ENCODE results near the gene MCM8. TPM values are rescaled to one million over a fixed set of nuclear protein-coding genes. Genes with fewer than 3 reads are reported as not detected.

MCM8 gene
- total RNA-seq, 6 donors from 2014 or later: 2.9 to 7.5 (median 3.9) TPM

DNA sequence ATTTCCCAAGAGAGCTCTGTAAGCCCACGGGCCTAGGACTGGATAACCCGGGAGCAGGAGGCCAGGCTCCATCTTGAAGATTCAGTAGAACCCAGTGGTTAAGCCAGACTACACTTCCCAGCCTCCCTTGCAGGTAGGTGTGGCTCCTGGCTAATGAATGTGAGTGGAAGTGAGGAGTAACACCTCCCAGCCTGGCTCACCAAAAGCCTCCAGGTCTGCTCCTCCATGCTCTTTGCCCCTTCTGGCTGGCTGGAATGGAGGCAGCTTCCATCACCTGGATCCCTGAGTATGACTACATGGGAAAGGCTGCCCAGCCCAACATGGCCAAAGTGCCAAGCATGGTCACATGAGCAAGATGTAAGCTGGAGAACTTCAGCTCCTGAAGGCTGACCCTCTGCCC lies 93.7 kb downstream of the MCM8 start:
- ATAC-seq (ENCODE audit: low FRiP score in 2 of 2): peak in 1 of 2 donors; percentile 5
- no peak overlapping the region for H3K4me3 ChIP-seq
- H3K27ac ChIP-seq: no peak overlapping the region
- no peaks in the 10 kb centered on the region for H3K27me3 ChIP-seq
- peaks cover 0 to 41% (median 24%) of the 10 kb centered on the region in 4 donors for H3K36me3 ChIP-seq
- 82 to 88% methylated on average over 2 of the region's 2 CpGs for WGBS, 2 donors
- H3K9me3 ChIP-seq: no peaks in the 10 kb centered on the region
- no peaks in the 10 kb centered on the region for H3K4me1 ChIP-seq
- no peak for TF ChIP-seq POLR2A (IDR thresholded peaks at IDR 0.05)
- TF ChIP-seq, protein P1, sequence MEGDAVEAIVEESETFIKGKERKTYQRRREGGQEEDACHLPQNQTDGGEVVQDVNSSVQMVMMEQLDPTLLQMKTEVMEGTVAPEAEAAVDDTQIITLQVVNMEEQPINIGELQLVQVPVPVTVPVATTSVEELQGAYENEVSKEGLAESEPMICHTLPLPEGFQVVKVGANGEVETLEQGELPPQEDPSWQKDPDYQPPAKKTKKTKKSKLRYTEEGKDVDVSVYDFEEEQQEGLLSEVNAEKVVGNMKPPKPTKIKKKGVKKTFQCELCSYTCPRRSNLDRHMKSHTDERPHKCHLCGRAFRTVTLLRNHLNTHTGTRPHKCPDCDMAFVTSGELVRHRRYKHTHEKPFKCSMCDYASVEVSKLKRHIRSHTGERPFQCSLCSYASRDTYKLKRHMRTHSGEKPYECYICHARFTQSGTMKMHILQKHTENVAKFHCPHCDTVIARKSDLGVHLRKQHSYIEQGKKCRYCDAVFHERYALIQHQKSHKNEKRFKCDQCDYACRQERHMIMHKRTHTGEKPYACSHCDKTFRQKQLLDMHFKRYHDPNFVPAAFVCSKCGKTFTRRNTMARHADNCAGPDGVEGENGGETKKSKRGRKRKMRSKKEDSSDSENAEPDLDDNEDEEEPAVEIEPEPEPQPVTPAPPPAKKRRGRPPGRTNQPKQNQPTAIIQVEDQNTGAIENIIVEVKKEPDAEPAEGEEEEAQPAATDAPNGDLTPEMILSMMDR (IDR thresholded peaks at IDR 0.05): no peak
- TF ChIP-seq EP300 (IDR thresholded peaks at IDR 0.05): no peak
- TF ChIP-seq POLR2AphosphoS5 (IDR thresholded peaks at IDR 0.05): no peak
- no peak for DNase-seq

DNA sequence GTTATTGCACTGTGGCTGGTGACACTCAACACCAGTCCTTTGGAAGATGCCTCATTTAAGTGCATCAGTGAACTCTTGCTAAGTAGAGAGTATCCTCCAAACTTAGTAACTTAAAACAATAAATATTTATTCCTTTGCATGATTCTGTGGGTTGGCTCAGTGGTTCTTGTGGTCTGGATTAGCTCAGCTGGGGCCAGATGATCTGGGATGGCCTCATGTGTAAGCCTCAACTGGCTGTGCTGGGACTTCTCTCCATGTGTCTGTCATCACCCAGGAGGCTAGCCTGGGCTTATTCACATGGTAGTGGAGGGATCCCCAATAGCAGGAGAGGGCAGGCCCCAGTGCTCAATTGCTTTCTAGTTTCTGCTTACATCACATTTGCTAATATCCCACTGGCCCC lies 95.1 kb downstream of the MCM8 start:
- Histone ChIP-seq H3K27ac (no peak overlapping the region), H3K27me3 (no peaks in the 10 kb centered on the region), H3K36me3 (peaks cover 0 to 27% (median 17%) of the 10 kb centered on the region in 4 donors), H3K4me3 (no peak overlapping the region), H3K4me1 (no peaks in the 10 kb centered on the region), H3K9me3 (no peaks in the 10 kb centered on the region)
- TF ChIP-seq POLR2A (IDR thresholded peaks at IDR 0.05) (no peak), POLR2AphosphoS5 (IDR thresholded peaks at IDR 0.05) (no peak), EP300 (IDR thresholded peaks at IDR 0.05) (no peak)
- TF ChIP-seq, protein P1 (IDR thresholded peaks at IDR 0.05): no peak
- DNase-seq (no peak), ATAC-seq (ENCODE audit: low FRiP score in 2 of 2) (no peak)

DNA sequence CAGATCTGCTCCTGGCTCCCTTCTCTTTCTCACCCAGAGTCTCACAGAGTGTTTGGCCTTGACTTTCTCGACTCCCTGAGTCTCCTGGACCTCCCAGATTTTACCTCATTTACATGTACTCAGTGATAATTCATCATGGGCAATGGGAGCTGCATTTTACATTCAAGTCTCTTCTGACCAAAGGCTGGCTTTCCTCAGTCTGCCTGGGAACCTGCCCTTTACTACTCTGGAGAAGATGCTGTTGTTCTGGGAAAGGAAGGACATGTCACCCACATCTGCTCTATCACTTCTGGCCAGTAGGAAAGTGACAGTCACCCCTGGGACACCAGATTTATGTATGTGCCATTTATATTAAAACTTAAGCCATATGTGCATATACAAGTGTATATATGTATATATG lies 96.0 kb downstream of the MCM8 start:
- 63 to 65% methylated on average over 1 of the region's 1 CpG for WGBS, 2 donors
- no peak overlapping the region for H3K4me3 ChIP-seq
- no peaks in the 10 kb centered on the region for H3K4me1 ChIP-seq
- ATAC-seq (ENCODE audit: low FRiP score in 2 of 2) (no peak), DNase-seq (no peak)
- no peak for TF ChIP-seq EP300 (IDR thresholded peaks at IDR 0.05)
- TF ChIP-seq, protein P1 (IDR thresholded peaks at IDR 0.05): no peak
- no peak for TF ChIP-seq POLR2AphosphoS5 (IDR thresholded peaks at IDR 0.05)
- H3K9me3 ChIP-seq: no peaks in the 10 kb centered on the region
- H3K27me3 ChIP-seq: no peaks in the 10 kb centered on the region
- no peak overlapping the region for H3K27ac ChIP-seq
- peaks cover 0 to 18% (median 8%) of the 10 kb centered on the region in 4 donors for H3K36me3 ChIP-seq

DNA sequence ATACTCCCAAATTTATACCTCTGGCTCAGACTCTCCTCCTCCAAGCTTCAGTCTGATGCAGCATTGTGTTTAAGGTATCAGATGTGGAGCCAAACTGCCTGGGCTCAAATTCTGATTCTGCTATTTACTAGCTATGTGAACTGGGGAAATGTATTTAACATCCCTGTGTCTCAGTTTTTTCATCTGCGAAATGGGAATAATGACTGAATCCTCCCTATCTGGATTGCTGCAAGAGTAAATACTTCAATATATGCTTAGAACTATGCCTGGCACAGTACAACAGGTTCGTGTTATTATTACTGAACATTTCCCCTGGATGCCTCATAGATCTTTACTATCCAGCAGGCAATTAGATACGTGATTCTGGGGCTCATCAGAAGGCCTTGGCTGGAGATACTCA lies 97.9 kb downstream of the MCM8 start:
- DNase-seq (no peak), ATAC-seq (ENCODE audit: low FRiP score in 2 of 2) (no peak)
- 88 to 89% methylated on average over 3 of the region's 3 CpGs for WGBS, 2 donors
- H3K36me3 ChIP-seq: peaks cover 0 to 7% (median 0%) of the 10 kb centered on the region in 4 donors
- no peak overlapping the region for H3K4me3 ChIP-seq
- no peak overlapping the region for H3K27ac ChIP-seq
- H3K27me3 ChIP-seq: peaks cover 0 to 13% (median 1%) of the 10 kb centered on the region in 4 donors
- no peaks in the 10 kb centered on the region for H3K9me3 ChIP-seq
- TF ChIP-seq, protein P1 (IDR thresholded peaks at IDR 0.05): no peak
- TF ChIP-seq POLR2A (IDR thresholded peaks at IDR 0.05) (no peak), POLR2AphosphoS5 (IDR thresholded peaks at IDR 0.05) (no peak), EP300 (IDR thresholded peaks at IDR 0.05) (no peak)
- peaks cover 5 to 12% (median 7%) of the 10 kb centered on the region in 4 donors for H3K4me1 ChIP-seq

Small RNAs within 50 kb of the gene (small RNA-seq; reads per million reads assigned to genes)
- gene RF00019: 0 reads per million in 4 donors
- gene RN7SL498P: 0 reads per million in 4 donors

Other genes with a start within 250 kb of the MCM8 start
- gene SHLD1, start 200.3 kb upstream of the MCM8 start, total RNA-seq: 1 to 10 TPM; 3.1 to 5.6 (median 4.5) TPM
- under 1 TPM in 3 of 6 donors, not detected in 3; 0.30 to 0.40 (median 0.30) TPM for gene CHGB, start 39.1 kb upstream of the MCM8 start, total RNA-seq
- gene TRMT6, start 119 bp upstream of the MCM8 start, total RNA-seq: 10 to 100 TPM in 2 of 6 donors, 1 to 10 TPM in 4; 3.9 to 14.3 (median 7.7) TPM
- 10 to 100 TPM; 26.7 to 59.4 (median 42.2) TPM for gene CRLS1, start 55.5 kb downstream of the MCM8 start, total RNA-seq
- gene LRRN4, start 103.4 kb downstream of the MCM8 start, total RNA-seq: 100 to 1,000 TPM in 1 of 6 donors, 10 to 100 TPM in 5; 18.9 to 177 (median 68.5) TPM
- 1 to 10 TPM in 3 of 6 donors, under 1 TPM in 3; 0.44 to 1.5 (median 0.87) TPM for gene FERMT1, start 172.4 kb downstream of the MCM8 start, total RNA-seq

Data from upper lobe of left lung (tissue), 6 donors.